HepG2 (cell line): ENCODE data around the gene RHOG. TPM values are rescaled to one million over a fixed set of nuclear protein-coding genes. Genes with fewer than 3 reads are reported as not detected.

ENCODE experiments used
- ATAC-seq: fragments of 200-7000 bp; cut with Tn5 transposase; 3 replicates; pipeline ENCODE4 v1.9.1; 2020; ENCODE audit warnings: mild to moderate bottlenecking, moderate library complexity
- BruUV-seq: library from RNA; stranded (reverse); fragments of 400-500 nt; replicated peaks from 2 replicates; lab custom pipeline; 2021; lab: Mats Ljungman, UMichigan
- CTCF ChIA-PET: fragments of 300-600 bp; formaldehyde crosslinking; extraction: SDS; loops from one replicate; lab custom pipeline; 2021; ENCODE audit warnings: low total read pairs, inconsistent platforms, low intra/inter-chr PET ratio; lab: Yijun Ruan, JAX
- POLR2A ChIA-PET: fragments of 350-600 bp; sonication (Branson Sonifier 250); formaldehyde crosslinking; loops from one replicate; lab custom pipeline; 2020; ENCODE audit warnings: antibody characterized with exemption, inconsistent platforms; lab: Yijun Ruan, JAX
- DNase-seq: peaks from one replicate; pipeline ENCODE4 v3.0.0-alpha.2; 2015; ENCODE audit warnings: low spot score
- FAIRE-seq: peaks from 3 replicates; lab custom pipeline; 2011; peaks lifted over from hg19 to GRCh38; lab: Jason Lieb, UNC
- H2AFZ ChIP-seq: one replicate; pipeline ENCODE4 v1.6.1; 2011; ENCODE audit warnings: low read length, inconsistent platforms
- H3K27ac ChIP-seq: fragments of 300-600 bp; 3 replicates; pipeline ENCODE4 v1.8.0; 2011; ENCODE audit warnings: mixed run types, mild to moderate bottlenecking, mixed read lengths, low read length, inconsistent platforms; ENCODE audit not compliant: insufficient read depth; ENCODE audit errors: extremely low read length
- H3K27me3 ChIP-seq, 2 experiments: fragments of 200-600 bp in 1 of 2; 2 replicates in 1 of 2; 3 replicates in 1 of 2; pipeline versions ENCODE4 v1.6.0 to v1.8.0; 2011; ENCODE audit warnings: low read length in 2 of 2, mild to moderate bottlenecking in 2 of 2, moderate library complexity in 2 of 2, inconsistent platforms in 1 of 2; ENCODE audit not compliant: insufficient read depth in 2 of 2, control insufficient read depth in 1 of 2
- H3K36me3 ChIP-seq, 2 experiments: fragments of 200-600 bp in 1 of 2; replicated peaks in 1 of 2; 2 replicates in 1 of 2; 3 replicates in 1 of 2; pipeline versions ENCODE4 v1.5.1 to v1.8.0; 2011; ENCODE audit warnings: low read length in 2 of 2, inconsistent platforms in 1 of 2; ENCODE audit not compliant: insufficient read depth in 2 of 2, control insufficient read depth in 1 of 2
- H3K4me1 ChIP-seq: 2 replicates; pipeline ENCODE4 v1.5.1; 2012; ENCODE audit warnings: low read length, inconsistent platforms; ENCODE audit not compliant: insufficient read depth
- H3K4me2 ChIP-seq: 2 replicates; pipeline ENCODE4 v1.6.0; 2011; ENCODE audit warnings: low read depth, low read length, inconsistent platforms
- H3K4me3 ChIP-seq, 3 experiments: fragments of 200-600 bp in 1 of 3; sonication (generic), shearing (Covaris generic) in 1 of 3; replicated peaks in 1 of 3; 2 replicates each; pipeline ENCODE4 v1.5.1; 2011 to 2016; ENCODE audit warnings: low read length in 3 of 3, inconsistent platforms in 2 of 3, low read depth in 2 of 3, mild to moderate bottlenecking in 2 of 3, control low read depth in 1 of 3, mixed read lengths in 1 of 3; ENCODE audit not compliant: insufficient read depth in 1 of 3
- H3K79me2 ChIP-seq: one replicate; pipeline ENCODE4 v1.6.1; 2011; ENCODE audit warnings: low read length, inconsistent platforms; ENCODE audit not compliant: insufficient read depth
- H3K9ac ChIP-seq: 2 replicates; pipeline ENCODE4 v1.6.0; 2011; ENCODE audit warnings: mild to moderate bottlenecking, low read depth, low read length, inconsistent platforms; ENCODE audit not compliant: insufficient read depth
- H3K9me3 ChIP-seq: 2 replicates; pipeline ENCODE4 v1.5.1; 2012; ENCODE audit warnings: mild to moderate bottlenecking, low read length
- H4K20me1 ChIP-seq: 2 replicates; pipeline ENCODE4 v1.6.0; 2011; ENCODE audit warnings: inconsistent platforms, mild to moderate bottlenecking, low read length, moderate library complexity; ENCODE audit not compliant: insufficient read depth
- JDP2 ChIP-seq: sonication (generic); formaldehyde crosslinking; IDR thresholded peaks from 2 replicates; pipeline ENCODE4 v1.8.1; 2022; ENCODE audit warnings: missing genetic modification reagents, borderline replicate concordance
- KLF9 ChIP-seq: IDR thresholded peaks from 2 replicates; pipeline ENCODE4 v1.6.1; 2016; ENCODE audit warnings: low read depth
- MAZ ChIP-seq, 2 experiments: sonication (generic) in 1 of 2; formaldehyde crosslinking in 1 of 2; IDR thresholded peaks; 2 replicates each; pipeline versions ENCODE4 v1.5.0 to v1.6.1; 2012 to 2020; ENCODE audit warnings: low read depth in 2 of 2, mild to moderate bottlenecking in 2 of 2, borderline replicate concordance in 1 of 2, improper control_type of control experiment in 1 of 2, low read length in 1 of 2, missing genetic modification reagents in 1 of 2, moderate library complexity in 1 of 2
- NFYC ChIP-seq: IDR thresholded peaks from 2 replicates; pipeline ENCODE4 v1.6.1; 2016; ENCODE audit warnings: missing genetic modification reagents, missing compliant biosample characterization
- NR1H2 ChIP-seq: sonication (generic); formaldehyde crosslinking; IDR thresholded peaks from 2 replicates; pipeline ENCODE4 v1.8.1; 2022; ENCODE audit warnings: low read depth, missing genetic modification reagents, borderline replicate concordance
- ONECUT2 ChIP-seq: sonication (generic); formaldehyde crosslinking; IDR thresholded peaks from 2 replicates; pipeline ENCODE4 v1.4.0; 2020; ENCODE audit warnings: missing genetic modification reagents
- RAD51 ChIP-seq: fragments of 450-650 bp; IDR thresholded peaks from 2 replicates; pipeline ENCODE4 v1.6.1; 2016; ENCODE audit warnings: borderline replicate concordance
- THAP11 ChIP-seq: IDR thresholded peaks from 2 replicates; pipeline ENCODE4 v1.6.1; 2016; ENCODE audit warnings: missing biosample characterization, missing genetic modification reagents
- TRIM22 ChIP-seq: fragments of 450-650 bp; IDR thresholded peaks from 2 replicates; pipeline ENCODE4 v1.6.1; 2017
- YEATS4 ChIP-seq: sonication (generic); formaldehyde crosslinking; IDR thresholded peaks from 2 replicates; pipeline ENCODE4 v1.4.0; 2020; ENCODE audit warnings: missing genetic modification reagents, borderline replicate concordance
- ZNF552 ChIP-seq: sonication (generic); formaldehyde crosslinking; IDR thresholded peaks from 2 replicates; pipeline ENCODE4 v1.9.0; 2022; ENCODE audit warnings: missing genetic modification reagents, mild to moderate bottlenecking, borderline replicate concordance
- WGBS: methylation state at CpG from one replicate; pipeline ENCODE4 v1.1.6; 2017; ENCODE audit warnings: low lambda C conversion rate; 5-methylcytosine and 5-hydroxymethylcytosine counted together
- in situ Hi-C: cut with HindIII; loops from 2 replicates; pipeline ENCODE4 v1.10.0; 2017; ENCODE audit warnings: low pct_unique_long_range_greater_than_20kb; ENCODE audit not compliant: extremely low pct_ligation_motif_present
- intact Hi-C: fragments of 100-400 bp; cut with micrococcal nuclease; formaldehyde crosslinking; loops from one replicate; pipeline ENCODE4 v1.10.0; 2022; ENCODE audit not compliant: unreplicated experiment
- polyA plus RNA-seq, 8 experiments: library from polyadenylated mRNA; depleted of rRNA in 3 of 8; stranded (reverse) in 7 of 8; unstranded in 1 of 8; fragments of >200 nt; fragmentation: Illumina TruSeq in 4 of 8; extraction: Trizol in 4 of 8; gene quantifications; 2 replicates each; pipeline versions ENCODE4 v1.2.1 to v1.2.3, GENCODE V29; 2011 to 2016; ENCODE audit warnings: low read depth in 4 of 8, missing spikeins in 1 of 8, mixed read lengths in 1 of 8; ENCODE audit not compliant: insufficient read depth in 1 of 8
- total RNA-seq, 5 experiments: library from RNA; depleted of rRNA; stranded (reverse); fragments of >200 nt; fragmentation: Illumina TruSeq; extraction: Trizol; gene quantifications; 2 replicates each; pipeline ENCODE4 v1.2.3, GENCODE V29; 2016; ENCODE audit warnings: low read depth in 1 of 5
- TF ChIP-seq, protein P1 (sequence below): sonication (generic); formaldehyde crosslinking; IDR thresholded peaks from 2 replicates; pipeline ENCODE4; 2020; ENCODE audit warnings: missing genetic modification reagents, mild to moderate bottlenecking, borderline replicate concordance

Gene RHOG
- total and polyA plus RNA-seq, 2 of the 13 experiments (the other 11 are each of a cell fraction or from before 2014, with no cell fraction given): 7.7 to 23.4 TPM

DNA sequence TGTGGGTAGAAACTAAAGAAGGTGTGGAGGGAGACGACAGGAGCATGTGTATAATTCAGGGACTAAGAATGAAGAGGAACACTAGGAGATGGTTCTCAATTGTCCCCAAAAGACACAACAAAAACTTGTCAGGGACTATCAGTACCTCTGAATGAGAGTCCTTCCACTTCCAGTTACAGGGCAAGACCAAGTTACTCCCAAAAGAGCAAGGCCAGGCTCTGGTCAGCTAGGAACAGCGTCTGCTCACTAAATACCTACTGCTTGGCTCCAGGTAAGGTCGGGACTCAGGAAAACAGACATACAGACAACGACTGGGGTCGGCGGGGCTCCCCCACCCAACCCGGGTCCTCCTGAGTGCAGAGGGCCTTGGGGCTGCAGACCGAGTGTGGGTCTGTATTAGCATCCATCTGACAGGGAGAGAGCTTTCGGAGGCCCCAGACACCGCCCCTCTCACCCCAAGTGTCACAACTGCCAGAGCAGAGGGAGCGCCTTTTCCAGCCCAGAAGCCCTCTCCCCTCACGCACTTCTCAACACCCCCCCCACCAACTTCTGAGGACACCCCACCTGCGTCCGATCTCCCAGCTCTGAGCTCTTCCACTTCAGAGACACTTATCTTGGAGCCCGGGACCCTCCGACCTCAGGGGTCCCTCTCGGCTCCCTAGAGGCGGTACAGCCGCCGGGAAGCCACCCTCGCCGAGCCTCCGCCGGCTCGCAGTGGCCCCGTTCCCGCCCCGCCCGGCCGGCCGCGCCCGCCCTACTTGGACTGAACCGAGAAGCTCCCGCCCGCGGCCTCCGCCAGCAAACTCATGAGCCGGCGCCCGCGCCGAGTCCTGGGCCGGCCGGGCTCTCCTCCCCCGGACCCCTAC is 522 bp downstream of the RHOG start (continued):
- TF ChIP-seq JDP2 (CRISPR knock-in tag) (no peak), MAZ (IDR thresholded peaks at IDR 0.05; ENCODE audit: borderline replicate concordance, low read depth, low read length) (0 out of 2 replicates have a peak, but pooled peaks have one; percentile 44), MAZ (CRISPR knock-in tag; IDR thresholded peaks at IDR 0.05; ENCODE audit: low read depth) (0 out of 2 replicates have a peak, but pooled peaks have one; percentile 36), THAP11 (CRISPR knock-in tag) (no peak)

GRCh38 chr11:3838504-3838903 is 2.3 kb downstream of the RHOG start:
- H3K9me3 ChIP-seq: no peaks in the 10 kb centered on the region
- intact Hi-C loops (no loop called here), in situ Hi-C loops (no loop called here)
- DNase-seq (no peak), ATAC-seq (no peak), FAIRE-seq (no peak)
- H4K20me1 ChIP-seq: peaks cover 5% of the 10 kb centered on the region; the same call in 1 of the 2 replicates
- H3K79me2 ChIP-seq: peaks cover 23% of the 10 kb centered on the region
- WGBS: 92% methylated on average over 2 of the region's 2 CpGs
- peaks cover 57% of the 10 kb centered on the region for H3K4me1 ChIP-seq
- BruUV-seq: no TSS peak
- H2AFZ ChIP-seq: no peak overlapping the region
- H3K4me2 ChIP-seq: no peak overlapping the region
- peaks cover 0 to 2% of the 10 kb centered on the region in 2 experiments; a peak in 3 of 5 replicates for H3K36me3 ChIP-seq
- ChIA-PET POLR2A (interaction anchor here (1.2 kb wide), 1 partner anchor 16 kb away, joined by 4 read pairs; the partner anchor contains the start of gene STIM1), CTCF (no interaction called here)
- no peaks in the 10 kb centered on the region; a peak in 1 of 5 replicates for H3K27me3 ChIP-seq
- H3K27ac ChIP-seq: no peak overlapping the region
- H3K9ac ChIP-seq: no peak overlapping the region
- H3K4me3 ChIP-seq: no peak overlapping the region
- no peak for TF ChIP-seq KLF9 (CRISPR knock-in tag)
- no peak for TF ChIP-seq ZNF552 (CRISPR knock-in tag)
- TF ChIP-seq NFYC (CRISPR knock-in tag): no peak
- no peak for TF ChIP-seq TRIM22
- TF ChIP-seq NR1H2: no peak
- TF ChIP-seq, protein P1, sequence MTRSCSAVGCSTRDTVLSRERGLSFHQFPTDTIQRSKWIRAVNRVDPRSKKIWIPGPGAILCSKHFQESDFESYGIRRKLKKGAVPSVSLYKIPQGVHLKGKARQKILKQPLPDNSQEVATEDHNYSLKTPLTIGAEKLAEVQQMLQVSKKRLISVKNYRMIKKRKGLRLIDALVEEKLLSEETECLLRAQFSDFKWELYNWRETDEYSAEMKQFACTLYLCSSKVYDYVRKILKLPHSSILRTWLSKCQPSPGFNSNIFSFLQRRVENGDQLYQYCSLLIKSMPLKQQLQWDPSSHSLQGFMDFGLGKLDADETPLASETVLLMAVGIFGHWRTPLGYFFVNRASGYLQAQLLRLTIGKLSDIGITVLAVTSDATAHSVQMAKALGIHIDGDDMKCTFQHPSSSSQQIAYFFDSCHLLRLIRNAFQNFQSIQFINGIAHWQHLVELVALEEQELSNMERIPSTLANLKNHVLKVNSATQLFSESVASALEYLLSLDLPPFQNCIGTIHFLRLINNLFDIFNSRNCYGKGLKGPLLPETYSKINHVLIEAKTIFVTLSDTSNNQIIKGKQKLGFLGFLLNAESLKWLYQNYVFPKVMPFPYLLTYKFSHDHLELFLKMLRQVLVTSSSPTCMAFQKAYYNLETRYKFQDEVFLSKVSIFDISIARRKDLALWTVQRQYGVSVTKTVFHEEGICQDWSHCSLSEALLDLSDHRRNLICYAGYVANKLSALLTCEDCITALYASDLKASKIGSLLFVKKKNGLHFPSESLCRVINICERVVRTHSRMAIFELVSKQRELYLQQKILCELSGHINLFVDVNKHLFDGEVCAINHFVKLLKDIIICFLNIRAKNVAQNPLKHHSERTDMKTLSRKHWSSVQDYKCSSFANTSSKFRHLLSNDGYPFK: no peak
- no peak for TF ChIP-seq RAD51
- TF ChIP-seq YEATS4: no peak
- TF ChIP-seq ONECUT2: no peak
